H1 (cell line): ENCODE results near the gene PTPN1.

Source experiments
- CHD1 ChIP-seq: IDR thresholded peaks from 2 replicates; pipeline ENCODE4 v1.6.1; 2012; ENCODE audit warnings: low read depth, low read length, improper control_type of control experiment
- FOSL1 ChIP-seq: IDR thresholded peaks from 2 replicates; pipeline ENCODE4 v1.6.1; 2011; ENCODE audit warnings: mild to moderate bottlenecking, low read depth, low read length, moderate library complexity; ENCODE audit not compliant: insufficient read depth
- GABPA ChIP-seq: IDR thresholded peaks from 2 replicates; pipeline ENCODE4 v1.6.1; 2011; ENCODE audit warnings: mild to moderate bottlenecking, low read length, moderate library complexity, borderline replicate concordance; ENCODE audit not compliant: insufficient read depth
- KDM1A ChIP-seq: fragments of 200-600, 300-600 bp; sonication (generic); IDR thresholded peaks from 2 replicates; pipeline ENCODE4 v1.7.1; 2016; ENCODE audit warnings: mild to moderate bottlenecking, low read length, borderline replicate concordance
- MAFK ChIP-seq: IDR thresholded peaks from 2 replicates; pipeline ENCODE4 v1.6.1; 2012; ENCODE audit warnings: low read depth, mild to moderate bottlenecking, improper control_type of control experiment, low read length
- PHF8 ChIP-seq: fragments of 200-600 bp; sonication (generic); conservative IDR thresholded peaks from 2 replicates; pipeline ENCODE4 v1.7.1; 2012; ENCODE audit warnings: low read depth, mild to moderate bottlenecking, inconsistent platforms, low read length, moderate library complexity
- POLR2AphosphoS5 ChIP-seq: IDR thresholded peaks from 2 replicates; pipeline ENCODE4 v1.6.1; 2011; ENCODE audit warnings: low read depth, low read length
- SIN3A ChIP-seq, 2 experiments: IDR thresholded peaks in 1 of 2; conservative IDR thresholded peaks in 1 of 2; 2 replicates each; pipeline ENCODE4 v1.6.1; 2011 to 2012; ENCODE audit warnings: low read length in 2 of 2, improper control_type of control experiment in 1 of 2, low read depth in 1 of 2, mild to moderate bottlenecking in 1 of 2
- TF ChIP-seq, protein P1 (sequence below), 3 experiments: IDR thresholded peaks; 1 replicate in 2 of 3; 2 replicates in 1 of 3; pipeline versions ENCODE4 v1.5.1 to v1.6.1; 2011; ENCODE audit warnings: low read length in 3 of 3, mild to moderate bottlenecking in 3 of 3, inconsistent platforms in 2 of 3, low read depth in 1 of 3, moderate library complexity in 1 of 3; ENCODE audit not compliant: insufficient read depth in 1 of 3; ENCODE audit errors: control extremely low read depth in 1 of 3
- TF ChIP-seq, protein P2 (sequence below): IDR thresholded peaks from 2 replicates; pipeline ENCODE4 v1.6.1; 2012; ENCODE audit warnings: inconsistent platforms

DNA sequence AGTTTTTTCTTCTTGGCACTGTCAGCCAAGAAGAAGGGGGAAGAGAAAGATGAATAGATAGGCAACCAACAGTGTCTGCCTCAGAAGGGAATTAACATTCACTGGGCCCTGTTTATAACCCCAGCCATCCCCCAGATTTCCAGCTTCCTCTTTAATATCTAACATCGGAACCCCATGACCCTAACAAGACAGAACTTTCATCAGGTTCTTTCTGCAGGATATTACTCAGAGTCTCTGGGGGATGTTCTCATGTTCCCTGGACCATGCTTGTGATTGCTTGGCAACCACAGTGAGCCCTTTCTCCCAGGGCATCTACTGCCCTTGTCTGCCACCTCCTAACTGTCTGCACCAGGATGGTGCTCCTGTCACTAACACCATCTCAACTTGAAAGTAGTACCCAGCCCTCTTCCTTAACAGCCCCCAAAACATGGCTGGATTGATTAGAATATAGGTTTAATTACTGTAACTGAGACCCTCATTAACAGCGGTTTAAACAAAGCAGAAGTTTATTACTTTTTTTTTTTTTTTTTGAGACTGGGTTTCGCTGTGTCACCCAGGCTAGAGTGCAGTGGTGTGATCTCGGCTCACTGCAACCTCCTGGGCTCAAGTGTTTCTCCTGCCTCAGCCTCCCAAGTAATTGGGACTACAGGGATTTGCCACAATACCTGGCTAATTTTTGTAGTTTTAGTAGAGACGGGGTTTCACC lies 12.0 kb upstream of the PTPN1 start:
- TF ChIP-seq, protein P1, sequence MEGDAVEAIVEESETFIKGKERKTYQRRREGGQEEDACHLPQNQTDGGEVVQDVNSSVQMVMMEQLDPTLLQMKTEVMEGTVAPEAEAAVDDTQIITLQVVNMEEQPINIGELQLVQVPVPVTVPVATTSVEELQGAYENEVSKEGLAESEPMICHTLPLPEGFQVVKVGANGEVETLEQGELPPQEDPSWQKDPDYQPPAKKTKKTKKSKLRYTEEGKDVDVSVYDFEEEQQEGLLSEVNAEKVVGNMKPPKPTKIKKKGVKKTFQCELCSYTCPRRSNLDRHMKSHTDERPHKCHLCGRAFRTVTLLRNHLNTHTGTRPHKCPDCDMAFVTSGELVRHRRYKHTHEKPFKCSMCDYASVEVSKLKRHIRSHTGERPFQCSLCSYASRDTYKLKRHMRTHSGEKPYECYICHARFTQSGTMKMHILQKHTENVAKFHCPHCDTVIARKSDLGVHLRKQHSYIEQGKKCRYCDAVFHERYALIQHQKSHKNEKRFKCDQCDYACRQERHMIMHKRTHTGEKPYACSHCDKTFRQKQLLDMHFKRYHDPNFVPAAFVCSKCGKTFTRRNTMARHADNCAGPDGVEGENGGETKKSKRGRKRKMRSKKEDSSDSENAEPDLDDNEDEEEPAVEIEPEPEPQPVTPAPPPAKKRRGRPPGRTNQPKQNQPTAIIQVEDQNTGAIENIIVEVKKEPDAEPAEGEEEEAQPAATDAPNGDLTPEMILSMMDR (IDR thresholded peaks at IDR 0.05; ENCODE audit: control extremely low read depth in 1 of 3, insufficient read depth in 1 of 3, low read depth in 1 of 3, low read length in 3 of 3): no peak
- TF ChIP-seq SIN3A (conservative IDR thresholded peaks at IDR 0.05 in 1 of 2, IDR thresholded peaks at IDR 0.05 in 1 of 2; ENCODE audit: low read depth in 1 of 2, low read length in 2 of 2): no peak
- TF ChIP-seq POLR2AphosphoS5: no peak
- TF ChIP-seq PHF8: no peak
- no peak for TF ChIP-seq MAFK
- TF ChIP-seq KDM1A: no peak
- no peak for TF ChIP-seq FOSL1
- TF ChIP-seq, protein P2, sequence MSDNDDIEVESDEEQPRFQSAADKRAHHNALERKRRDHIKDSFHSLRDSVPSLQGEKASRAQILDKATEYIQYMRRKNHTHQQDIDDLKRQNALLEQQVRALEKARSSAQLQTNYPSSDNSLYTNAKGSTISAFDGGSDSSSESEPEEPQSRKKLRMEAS: no peak
- TF ChIP-seq GABPA: no peak
- TF ChIP-seq CHD1: no peak
